Nephron progenitor cell (in vitro differentiated cells): Measurements from ENCODE around the gene PCBP4.

Experiments used
- DNase-seq: peaks from one replicate; pipeline ENCODE4 v3.0.0; 2021
- H3K27ac Mint-ChIP-seq: 2 replicates; pipeline ENCODE4 v1.8.0; 2021; ENCODE audit warnings: mild to moderate bottlenecking, moderate library complexity, mixed read lengths
- H3K27me3 Mint-ChIP-seq: 2 replicates; pipeline ENCODE4 v1.8.0; 2021; ENCODE audit warnings: mild to moderate bottlenecking, low read depth, mixed read lengths; ENCODE audit not compliant: poor library complexity
- H3K36me3 Mint-ChIP-seq: 2 replicates; pipeline ENCODE4 v1.8.0; 2021; ENCODE audit warnings: low read depth, mixed read lengths
- H3K4me1 Mint-ChIP-seq: 2 replicates; pipeline ENCODE4 v1.8.0; 2021; ENCODE audit warnings: mixed read lengths
- H3K4me3 Mint-ChIP-seq: 2 replicates; pipeline ENCODE4 v1.8.0; 2021; ENCODE audit warnings: mild to moderate bottlenecking, moderate library complexity, mixed read lengths
- H3K9me3 Mint-ChIP-seq: 2 replicates; pipeline ENCODE4 v1.8.0; 2021; ENCODE audit warnings: mild to moderate bottlenecking, moderate library complexity, mixed read lengths
- CTCF ChIP-seq: fragments of 200-600 bp; sonication (generic); IDR thresholded peaks from 2 replicates; pipeline ENCODE4 v1.5.0; 2021; ENCODE audit warnings: antibody characterized with exemption

PCBP4 gene

GRCh38 chr3:51961602-51962569 lies 5.4 kb downstream of the PCBP4 start:
- Mint-ChIP-seq H3K27ac (peak overlapping the region; percentile 77), H3K4me3 (no peak overlapping the region), H3K36me3 (peaks cover 27% of the 10 kb centered on the region), H3K27me3 (no peaks in the 10 kb centered on the region), H3K4me1 (peaks cover 55% of the 10 kb centered on the region), H3K9me3 (no peaks in the 10 kb centered on the region)
- TF ChIP-seq CTCF: no peak
- DNase-seq: no peak

DNA sequence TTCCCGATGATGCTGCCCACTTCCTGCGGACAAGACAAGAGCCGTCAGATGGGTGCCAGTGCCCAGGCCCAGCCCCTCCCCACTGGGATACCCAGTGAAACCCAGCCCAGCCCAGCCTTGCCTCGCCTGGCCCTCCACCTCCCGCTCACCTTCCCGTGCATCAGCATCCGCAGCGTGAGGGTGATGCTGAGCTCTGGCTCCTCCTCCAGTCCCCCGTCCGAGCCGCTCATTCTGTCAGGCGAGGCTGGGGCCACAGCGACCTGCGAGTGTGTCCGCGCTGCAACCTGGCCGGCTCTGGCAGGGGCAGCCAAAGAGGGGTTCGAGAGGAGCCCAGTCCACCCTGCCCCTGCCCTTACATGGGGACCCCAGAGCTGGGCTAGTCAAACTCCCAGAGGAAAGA lies 6.2 kb downstream of the PCBP4 start:
- H3K27me3 Mint-ChIP-seq: no peaks in the 10 kb centered on the region
- TF ChIP-seq CTCF: no peak
- no peak overlapping the region for H3K4me3 Mint-ChIP-seq
- no peaks in the 10 kb centered on the region for H3K9me3 Mint-ChIP-seq
- no peak for DNase-seq
- H3K36me3 Mint-ChIP-seq: peaks cover 27% of the 10 kb centered on the region
- peak overlapping the region; percentile 77 for H3K27ac Mint-ChIP-seq
- H3K4me1 Mint-ChIP-seq: peaks cover 51% of the 10 kb centered on the region

DNA sequence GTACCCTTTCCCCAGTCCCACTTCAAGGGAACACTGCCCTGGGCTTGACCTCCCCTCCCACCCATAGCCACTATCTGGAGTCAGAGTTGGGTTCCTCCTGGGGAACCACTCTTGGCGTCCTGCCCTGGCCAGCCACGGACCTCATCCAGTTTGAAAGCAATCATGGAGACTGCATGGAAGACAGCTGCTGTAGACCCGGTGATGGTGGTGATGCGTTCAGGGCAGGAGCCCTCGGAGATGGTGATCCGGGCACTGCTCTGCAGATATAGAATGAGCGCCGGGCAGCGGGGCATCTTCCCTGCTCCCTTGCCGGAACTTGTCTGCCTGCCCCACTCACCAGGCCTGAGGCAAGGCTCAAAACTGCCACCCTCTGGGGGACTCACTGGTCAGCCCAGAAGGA lies 6.9 kb downstream of the PCBP4 start:
- no peak overlapping the region for H3K27ac Mint-ChIP-seq
- H3K4me3 Mint-ChIP-seq: no peak overlapping the region
- H3K9me3 Mint-ChIP-seq: no peaks in the 10 kb centered on the region

DNA sequence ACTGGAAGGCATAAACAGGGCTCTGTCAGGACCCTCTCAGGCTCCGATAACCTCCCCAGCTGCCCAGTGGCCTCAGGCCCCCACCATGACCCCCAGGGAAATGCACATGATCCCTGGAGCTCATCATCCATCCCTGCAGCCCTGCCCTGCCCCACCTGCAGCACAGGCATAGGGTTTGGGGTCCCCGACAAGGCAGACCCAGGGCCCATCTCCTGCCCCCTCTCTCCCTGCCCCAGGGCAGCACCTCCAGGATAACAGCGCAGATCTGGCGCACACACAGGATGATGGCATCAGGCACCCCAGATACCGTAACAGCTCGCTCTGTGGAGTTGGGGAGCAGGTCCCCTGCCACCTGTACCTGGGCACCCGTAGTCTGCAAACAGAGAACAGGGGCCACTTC lies 7.6 kb downstream of the PCBP4 start:
- H3K36me3 Mint-ChIP-seq: peaks cover 27% of the 10 kb centered on the region
- no peak for TF ChIP-seq CTCF

More for the DNA sequence above, 6.9 kb downstream of the PCBP4 start:
- no peak for DNase-seq
- H3K4me1 Mint-ChIP-seq: peaks cover 45% of the 10 kb centered on the region
- peaks cover 27% of the 10 kb centered on the region for H3K36me3 Mint-ChIP-seq
- TF ChIP-seq CTCF: no peak
- H3K27me3 Mint-ChIP-seq: no peaks in the 10 kb centered on the region

GRCh38 chr3:51958603-51959521 lies 8.4 kb downstream of the PCBP4 start:
- Mint-ChIP-seq H3K27ac (no peak overlapping the region), H3K27me3 (peaks cover 5% of the 10 kb centered on the region), H3K36me3 (peaks cover 27% of the 10 kb centered on the region), H3K9me3 (no peaks in the 10 kb centered on the region), H3K4me3 (no peak overlapping the region), H3K4me1 (peaks cover 33% of the 10 kb centered on the region)
- TF ChIP-seq CTCF: no peak
- DNase-seq: no peak

More for the DNA sequence above, 7.6 kb downstream of the PCBP4 start:
- Mint-ChIP-seq H3K4me3 (no peak overlapping the region), H3K27me3 (no peaks in the 10 kb centered on the region), H3K4me1 (peaks cover 37% of the 10 kb centered on the region), H3K27ac (no peak overlapping the region), H3K9me3 (no peaks in the 10 kb centered on the region)
- DNase-seq: no peak
